GM13977 (cell line): ENCODE data around the gene SETD4.
A peak's percentile ranks its signal among the peaks of the same experiment; 100 is the strongest.

ENCODE experiments used
- DNase-seq: peaks from one replicate; pipeline ENCODE4 v3.0.0; 2012; ENCODE audit warnings: low spot score
- CTCF ChIP-seq: IDR thresholded peaks from 2 replicates; pipeline ENCODE4 v1.5.1; 2012; ENCODE audit warnings: mild to moderate bottlenecking, control low read depth; ENCODE audit not compliant: insufficient read depth; ENCODE audit errors: extremely low read depth, missing control alignments
- in situ Hi-C: fragments of 300-500 bp; cut with MboI; formaldehyde crosslinking; loops from one replicate; pipeline ENCODE4 v1.12.0; 2022; ENCODE audit warnings: low sequenced_read_pairs, low pct_unique_long_range_greater_than_20kb, mixed read lengths, inconsistent platforms; ENCODE audit not compliant: unreplicated experiment

SETD4 gene

GRCh38 chr21:36028127-36029069 is 31.9 kb downstream of the SETD4 start:
- in situ Hi-C loops, result no loop called here
- DNase-seq, result peak; percentile 80
- peak; percentile 89 for TF ChIP-seq CTCF

GRCh38 chr21:36027347-36027746 is 33.0 kb downstream of the SETD4 start:
- TF ChIP-seq CTCF, result no peak
- DNase-seq, result no peak
- in situ Hi-C loops, result no loop called here

GRCh38 chr21:36024782-36025181 is 35.5 kb downstream of the SETD4 start:
- in situ Hi-C loops, result loop anchor here (25.0 kb wide), 1 partner anchor 1287 kb away; no protein-coding TSS in a partner anchor
- DNase-seq, result no peak
- no peak for TF ChIP-seq CTCF

- TF ChIP-seq CTCF, result no peak
- in situ Hi-C loops, result loop anchor here (25.0 kb wide), 1 partner anchor 1286 kb away; no protein-coding TSS in a partner anchor
- no peak for DNase-seq
Observed at GRCh38 chr21:36023092-36023480, 37.2 kb downstream of the SETD4 start.

- no peak for TF ChIP-seq CTCF
- DNase-seq, result no peak
- in situ Hi-C loops, result loop anchor here (25.0 kb wide), 1 partner anchor 1285 kb away; no protein-coding TSS in a partner anchor
Observed at GRCh38 chr21:36022427-36023091, 37.8 kb downstream of the SETD4 start.

GRCh38 chr21:36021251-36021837 is 39.0 kb downstream of the SETD4 start:
- no peak for TF ChIP-seq CTCF
- DNase-seq, result peak; percentile 61
- in situ Hi-C loops, result loop anchor here (25.0 kb wide), 1 partner anchor 1284 kb away; no protein-coding TSS in a partner anchor
